ENCODE measurements around the gene THBS1.

Gene THBS1

GRCh38 chr15:39605146-39605545, 24.3 kb downstream of the THBS1 start:
- DNase-seq (ENCODE audit: low read depth in 3 of 3) = no peak

- DNase-seq (ENCODE audit: low read depth in 3 of 3) = no peak
These were observed 27.6 kb downstream of the THBS1 start for GRCh38 chr15:39608185-39609139.

- DNase-seq (ENCODE audit: low read depth in 3 of 3) = no peak
These were observed 28.5 kb downstream of the THBS1 start for GRCh38 chr15:39609166-39609916.

- DNase-seq (ENCODE audit: low read depth in 3 of 3) = no peak
These were observed 29.8 kb downstream of the THBS1 start for GRCh38 chr15:39610665-39611064.

GRCh38 chr15:39613271-39613670, 32.4 kb downstream of the THBS1 start:
- DNase-seq (ENCODE audit: low read depth in 3 of 3) = no peak

GRCh38 chr15:39613861-39614260, 33.0 kb downstream of the THBS1 start:
- DNase-seq (ENCODE audit: low read depth in 3 of 3) = no peak

DNA sequence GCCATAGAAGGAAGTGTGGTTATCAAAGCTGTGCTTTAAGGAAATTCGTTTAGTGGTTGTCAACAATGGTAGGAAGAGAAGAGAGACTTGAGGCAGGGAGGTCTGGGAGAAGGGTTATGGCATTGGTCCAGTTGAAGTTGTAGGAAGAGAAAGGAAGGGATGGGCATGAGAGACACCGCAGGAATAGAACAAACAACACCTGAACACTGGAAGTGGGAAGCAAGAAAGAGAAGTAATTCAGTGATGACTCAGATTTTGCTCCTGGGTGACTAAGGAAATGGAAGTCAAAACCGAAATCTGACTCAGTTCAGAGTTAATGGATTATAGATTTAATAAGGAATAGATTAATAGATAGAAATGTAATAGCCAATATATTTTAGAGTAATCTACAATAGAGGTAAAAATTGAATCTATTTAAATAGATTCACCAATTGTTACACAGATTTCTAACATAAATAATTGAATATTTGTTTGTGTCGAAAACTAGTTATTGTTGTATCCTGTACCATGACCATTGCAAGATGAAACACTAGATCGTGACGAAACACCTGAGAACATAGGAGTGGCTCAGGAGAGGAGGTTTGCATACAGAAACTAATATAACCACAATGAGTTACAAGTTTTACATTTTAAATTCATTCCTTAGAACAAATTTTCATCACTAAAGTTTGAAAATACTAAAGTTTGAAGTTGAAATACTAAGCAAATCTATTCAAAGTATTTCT, 36.0 kb downstream of the THBS1 start:
- no peak for DNase-seq (ENCODE audit: low read depth in 3 of 3)

DNA sequence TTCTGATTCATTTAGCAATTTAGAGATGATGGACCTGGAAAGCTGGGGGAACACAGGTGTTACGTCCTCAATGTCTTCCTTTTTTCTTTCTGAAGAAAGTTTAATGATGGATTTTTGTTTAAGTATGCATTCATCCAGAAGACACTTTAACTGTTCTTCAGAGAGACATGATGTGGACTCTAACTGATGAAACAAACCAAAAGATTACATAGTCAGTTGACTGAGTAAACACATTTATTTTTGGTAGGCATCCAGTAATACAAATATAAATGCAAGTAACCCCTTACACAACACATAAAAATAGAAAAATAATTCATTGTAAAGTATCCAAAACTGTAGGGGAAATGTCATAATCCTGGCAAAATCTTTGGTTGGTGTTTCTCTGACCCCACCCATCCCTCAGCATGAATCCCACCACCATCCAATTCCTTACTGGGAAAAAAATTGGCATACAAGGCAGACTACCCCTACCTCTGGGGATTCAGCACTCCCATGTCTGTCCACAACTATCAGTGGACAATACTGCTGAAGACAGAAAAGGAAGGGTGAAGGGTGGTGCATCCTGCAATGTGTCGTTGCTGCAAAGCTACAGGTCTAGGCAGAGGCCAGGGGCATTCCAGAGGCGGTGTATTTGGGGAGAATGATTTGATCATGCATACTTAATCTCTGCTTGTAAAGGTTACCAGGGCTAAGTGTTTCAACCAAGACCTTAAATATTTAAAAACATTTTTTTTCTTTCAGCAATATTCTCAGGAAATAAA, 37.4 kb downstream of the THBS1 start:
- DNase-seq (ENCODE audit: low read depth in 3 of 3) = no peak

DNA sequence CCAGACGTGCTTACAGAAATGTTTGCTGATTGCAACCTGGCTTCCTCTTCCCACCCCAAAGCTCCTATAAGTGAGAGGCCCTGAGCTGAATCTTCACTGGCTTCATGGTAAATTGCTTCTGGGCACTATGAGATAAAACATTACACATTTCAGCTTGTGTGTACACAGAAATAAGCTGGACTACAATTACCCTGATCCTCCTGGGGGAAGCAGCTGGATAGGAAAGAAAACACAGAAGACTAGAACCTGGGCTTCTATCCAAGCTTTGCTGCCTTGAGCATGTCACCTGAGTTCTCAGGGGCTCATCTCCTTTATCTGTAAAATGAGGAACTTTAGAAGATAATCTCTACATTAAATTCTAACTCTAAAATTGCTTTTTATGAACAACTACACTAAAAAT, 40.3 kb downstream of the THBS1 start:
- no peak for DNase-seq (ENCODE audit: low read depth in 3 of 3)

DNA sequence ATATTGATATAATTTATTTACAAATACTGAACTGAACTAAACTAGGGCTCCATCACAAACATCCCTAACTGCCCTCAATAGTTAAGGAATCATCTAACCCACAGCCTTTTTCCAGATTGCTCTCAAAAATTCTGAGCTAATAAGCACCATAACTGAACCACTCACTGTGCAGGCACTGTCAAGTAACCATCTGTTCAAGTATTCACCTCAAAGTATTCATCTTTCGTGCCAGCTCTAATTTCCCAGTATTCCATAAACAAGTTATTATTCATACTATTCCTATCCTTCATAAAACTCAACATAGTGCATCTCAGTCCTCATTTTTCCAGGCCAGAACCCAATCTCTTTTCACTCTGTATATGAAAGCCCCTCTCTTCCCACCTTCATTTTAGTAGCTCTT, 41.1 kb downstream of the THBS1 start:
- no peak for DNase-seq (ENCODE audit: low read depth in 3 of 3)

GRCh38 chr15:39622660-39623516, 42.0 kb downstream of the THBS1 start:
- no peak for DNase-seq (ENCODE audit: low read depth in 3 of 3)

DNA sequence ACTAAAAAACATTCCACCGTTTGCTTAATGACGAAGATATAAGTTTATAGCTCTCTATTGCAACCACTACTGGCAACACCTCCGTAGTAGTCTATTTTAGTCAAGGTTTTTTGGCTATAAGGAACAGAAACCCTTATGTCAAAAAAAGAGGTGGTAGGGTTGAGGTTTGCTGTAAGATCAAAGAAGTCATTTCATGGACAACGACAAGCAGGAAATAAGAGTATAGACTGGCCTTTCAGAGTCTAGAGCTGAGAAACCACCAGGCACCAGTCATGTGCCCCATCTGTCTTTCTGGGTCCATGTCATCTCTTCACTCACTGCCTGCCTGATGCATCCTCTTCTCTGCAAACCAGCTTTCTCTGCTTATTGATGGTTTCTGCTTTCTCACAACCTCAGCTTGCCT, 42.7 kb downstream of the THBS1 start:
- DNase-seq (ENCODE audit: low read depth in 3 of 3) = peak in 1 of 3 donors; percentile 38

- peak in 1 of 3 donors; percentile 34 for DNase-seq (ENCODE audit: low read depth in 3 of 3)
These were observed 43.9 kb downstream of the THBS1 start for GRCh38 chr15:39624806-39625205.

GRCh38 chr15:39625451-39625850, 44.6 kb downstream of the THBS1 start:
- DNase-seq (ENCODE audit: low read depth in 3 of 3) = no peak

DNA sequence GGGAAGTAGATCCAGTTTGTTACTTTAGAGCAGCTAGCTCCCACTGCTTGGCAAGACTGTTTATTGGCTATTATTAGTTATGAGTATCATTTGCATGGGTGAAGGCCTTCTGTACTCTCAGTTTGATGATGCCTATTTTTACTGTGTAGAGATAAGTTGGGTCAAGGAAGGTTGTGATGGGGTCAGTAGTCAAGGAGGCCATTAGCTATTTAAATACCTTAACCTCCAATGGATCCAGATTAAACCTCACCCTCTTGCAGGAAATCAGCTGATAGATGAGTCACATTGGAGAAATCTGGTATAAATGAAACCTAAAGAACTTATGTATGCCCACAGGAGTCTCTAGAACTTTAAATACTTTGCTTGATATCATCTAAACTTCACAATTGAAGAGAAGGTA, 45.0 kb downstream of the THBS1 start:
- DNase-seq (ENCODE audit: low read depth in 3 of 3) = no peak

DNA sequence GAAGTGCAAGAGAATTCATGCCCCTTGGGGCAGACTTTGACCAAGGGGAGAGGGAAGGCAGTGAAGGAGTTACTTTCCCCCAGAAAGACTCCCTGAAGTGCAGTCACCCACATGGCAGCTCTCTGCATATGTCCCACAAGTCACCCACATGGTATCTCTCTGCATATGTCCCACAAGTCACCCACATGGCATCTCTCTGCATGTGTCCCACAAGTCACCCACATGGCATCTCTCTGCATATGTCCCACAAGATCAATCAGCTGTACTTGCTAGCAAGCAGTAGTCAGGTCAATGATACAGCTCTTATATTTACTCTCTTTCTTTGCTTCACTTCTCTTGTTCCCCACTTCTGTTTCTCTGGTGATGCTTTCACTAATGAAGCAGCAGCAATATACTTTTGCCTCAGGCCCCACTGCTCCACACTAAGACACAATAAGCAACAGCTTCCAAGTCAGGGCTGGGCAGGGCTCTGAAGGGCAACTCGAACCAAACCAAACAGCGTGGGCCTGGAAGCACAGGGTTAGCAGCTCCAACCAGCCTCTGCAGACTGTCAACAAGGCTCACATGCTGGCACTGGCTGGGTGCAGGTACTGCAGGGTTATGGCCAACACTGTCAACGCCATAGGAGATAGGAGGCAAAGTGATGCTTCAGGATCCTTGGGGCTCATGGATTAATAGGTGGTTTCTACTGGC, 46.7 kb downstream of the THBS1 start:
- DNase-seq (ENCODE audit: low read depth in 3 of 3) = no peak

DNA sequence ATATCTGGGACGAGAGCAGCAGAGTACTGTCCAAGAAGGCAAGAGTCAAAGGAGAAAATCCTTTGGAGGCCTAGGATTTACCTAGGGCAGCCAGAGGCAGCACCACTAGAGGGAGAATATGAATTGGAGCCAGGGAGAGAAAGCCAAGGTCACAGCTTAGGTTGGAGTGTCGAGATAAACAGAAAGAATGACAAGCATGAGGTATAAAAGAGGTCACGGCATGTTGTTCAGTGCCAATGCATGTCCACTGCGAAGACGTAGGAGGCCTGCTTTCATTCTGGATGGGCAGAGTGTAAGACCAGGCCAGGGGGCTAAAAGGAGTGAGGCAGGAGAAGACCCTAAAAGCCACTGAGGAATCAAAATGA, 47.2 kb downstream of the THBS1 start:
- no peak for DNase-seq (ENCODE audit: low read depth in 3 of 3)

DNA sequence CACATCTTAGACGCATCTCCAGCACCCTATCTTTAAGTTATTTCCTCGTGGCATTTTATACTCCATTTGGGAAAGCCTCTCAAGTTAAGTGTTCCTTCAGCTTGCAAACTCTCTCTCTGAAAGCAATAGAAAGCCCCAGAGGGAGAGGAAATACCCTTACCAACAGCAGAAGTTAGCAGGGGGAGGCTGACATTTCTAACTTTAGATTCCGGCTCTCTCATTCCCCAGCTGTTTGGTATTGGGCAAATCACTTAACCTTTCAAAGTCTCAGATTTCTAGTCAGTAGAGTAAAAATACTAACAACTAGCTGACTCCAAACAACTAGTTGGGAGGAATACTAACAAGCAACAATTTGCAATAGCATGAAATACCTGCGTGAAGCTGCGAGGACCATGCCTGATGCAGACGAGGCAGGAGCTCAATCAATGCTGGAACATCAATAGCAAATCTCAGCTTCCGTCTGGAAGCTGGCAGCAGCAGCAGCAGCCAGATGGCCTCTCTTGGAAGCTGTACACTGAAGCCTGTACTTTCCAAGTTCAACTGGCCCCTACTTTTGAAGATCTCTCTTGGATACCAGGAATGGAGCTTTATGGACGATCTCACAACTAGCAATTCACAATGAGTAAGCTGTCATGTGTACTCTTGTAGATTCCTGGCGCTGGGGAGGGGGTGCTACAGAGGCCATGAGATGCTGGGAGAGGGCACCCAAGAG, 47.8 kb downstream of the THBS1 start:
- DNase-seq (ENCODE audit: low read depth in 3 of 3) = no peak

DNA sequence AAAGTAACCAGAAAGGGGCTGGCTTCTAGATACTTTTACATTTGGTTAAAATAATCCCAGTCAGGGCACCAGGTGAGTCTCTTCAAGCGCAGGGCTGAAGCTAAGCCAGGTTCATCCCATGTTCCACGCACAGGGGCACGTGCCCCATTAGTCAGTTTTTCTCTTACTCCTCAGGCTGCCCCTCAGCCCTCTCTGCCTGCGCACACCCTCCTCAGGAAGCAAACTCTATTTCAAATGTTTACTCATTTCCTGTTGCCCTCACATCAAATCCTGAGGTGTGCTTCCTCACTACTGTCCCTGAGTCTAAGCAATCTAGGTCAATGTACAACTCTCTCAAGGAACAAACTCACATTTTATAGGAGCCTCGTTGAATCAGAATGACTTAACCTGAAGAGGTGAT, 48.5 kb downstream of the THBS1 start:
- DNase-seq (ENCODE audit: low read depth in 3 of 3) = peak in 2 of 3 donors; percentile 35 to 51

Data from stimulated activated CD4-positive, alpha-beta T cell treated with anti-CD3 and anti-CD28 coated beads, TNF-alpha, amount 100 ng/mL, for 48 hours (primary cell).